Stimulated activated naive CD8-positive, alpha-beta T cell treated with anti-CD3 and anti-CD28 coated beads, Interleukin-15, Interleukin-2, amounts not matched to agents 100 U/mL and 50 U/mL, for 24 hours (primary cell): ENCODE data around the gene PKP3.
"Not testable (repeated sequence)": the region's sequence is repeated elsewhere in the genome, so short reads cannot be mapped to it uniquely, and the experiment has no call there.

Experiments
- ATAC-seq: fragments of 150-1000 bp; cut with Tn5 transposase; one replicate; pipeline ENCODE4 v1.10.0; 2021
- DNase-seq: peaks from one replicate; pipeline ENCODE4 v3.0.0; 2021

The PKP3 gene

GRCh38 chr11:379205-380094 is 14.6 kb upstream of the PKP3 start:
- ATAC-seq: no peak
- DNase-seq: no peak

GRCh38 chr11:380095-380480 is 13.9 kb upstream of the PKP3 start:
- ATAC-seq (no peak), DNase-seq (no peak)

- DNase-seq: no peak
- no peak for ATAC-seq
Measured at GRCh38 chr11:380491-380890, 13.5 kb upstream of the PKP3 start.

- ATAC-seq: no peak
- DNase-seq: no peak
Measured at GRCh38 chr11:380996-381395, 13.0 kb upstream of the PKP3 start.

GRCh38 chr11:381501-382072 is 12.4 kb upstream of the PKP3 start:
- ATAC-seq (no peak), DNase-seq (no peak)

GRCh38 chr11:382081-382629 is 11.9 kb upstream of the PKP3 start:
- DNase-seq (no peak), ATAC-seq (peak; percentile 17)

DNA sequence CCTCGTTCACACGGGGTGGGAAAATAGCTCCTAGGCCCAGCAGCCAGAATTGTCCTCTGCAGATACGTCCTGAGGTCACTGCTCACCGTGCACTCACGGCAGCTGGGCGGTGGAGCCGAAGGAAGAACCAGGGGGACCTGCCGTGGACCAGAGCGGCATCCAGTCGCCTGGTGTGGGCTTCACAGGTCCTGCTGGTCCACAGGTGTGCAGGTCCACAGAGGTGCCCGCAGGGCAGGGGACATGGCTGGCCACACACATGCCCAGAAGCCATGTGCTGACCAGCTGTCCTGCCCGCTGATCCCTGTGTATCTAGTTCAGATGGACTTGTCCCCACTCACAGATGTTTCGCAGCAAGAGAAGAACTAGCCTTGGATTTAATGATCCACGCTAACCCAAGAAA is 10.6 kb upstream of the PKP3 start:
- ATAC-seq: no peak
- no peak for DNase-seq

- ATAC-seq (no peak), DNase-seq (no peak)
Measured at GRCh38 chr11:384511-384910, 9.5 kb upstream of the PKP3 start.

GRCh38 chr11:385594-386351 is 8.2 kb upstream of the PKP3 start:
- no peak for ATAC-seq
- no peak for DNase-seq

- ATAC-seq (no peak), DNase-seq (no peak)
Measured at GRCh38 chr11:386483-386882, 7.5 kb upstream of the PKP3 start.

DNA sequence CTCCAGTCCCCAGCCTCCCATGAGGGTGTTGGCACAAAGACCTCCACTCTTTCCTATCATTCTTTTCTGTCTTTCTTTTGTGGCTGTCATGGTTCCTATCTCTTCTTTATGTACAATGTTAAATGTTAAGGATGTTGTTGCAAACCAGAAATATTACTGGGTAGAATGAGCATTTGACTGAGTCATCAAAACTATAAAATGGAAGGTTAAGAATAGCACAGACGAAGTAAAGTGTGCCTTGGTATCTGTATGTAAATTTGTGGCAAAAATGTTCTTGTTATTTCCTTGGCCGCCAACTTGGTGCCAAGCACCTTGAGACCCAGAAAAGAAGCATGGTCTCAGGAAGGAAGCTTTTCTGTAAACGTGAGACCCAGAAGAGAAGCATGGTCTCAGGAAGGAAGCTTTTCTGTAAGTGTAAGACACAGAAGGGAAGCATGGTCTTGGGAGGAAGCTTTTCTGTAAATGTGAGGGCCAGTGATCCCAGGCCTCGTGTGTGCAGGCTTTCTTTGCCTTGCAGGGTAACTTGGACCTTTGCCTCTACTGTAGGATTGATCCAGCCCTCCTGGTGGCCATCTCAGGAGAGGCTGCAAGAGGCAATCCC is 6.7 kb upstream of the PKP3 start:
- DNase-seq (no peak), ATAC-seq (no peak)

DNA sequence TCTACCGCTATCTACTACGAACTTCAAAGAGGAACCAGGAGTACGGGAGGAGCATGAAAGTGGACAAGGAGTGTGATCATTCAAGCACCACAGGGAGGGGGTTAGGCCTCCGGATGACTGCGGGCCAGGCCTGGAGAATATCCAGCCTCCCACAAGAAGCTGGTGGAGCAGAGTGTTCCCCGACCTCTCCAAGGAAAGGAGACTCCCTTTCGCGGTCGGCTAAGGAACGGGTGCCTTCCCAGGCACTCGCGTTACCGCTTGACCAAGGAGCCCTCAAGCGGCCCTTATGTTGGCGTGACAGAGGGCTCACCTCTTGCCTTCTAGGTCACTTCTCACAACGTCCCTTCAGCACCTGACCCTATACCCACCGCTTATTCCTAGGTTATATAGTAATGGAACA is 4.6 kb upstream of the PKP3 start:
- ATAC-seq, DNase-seq: not testable (repeated sequence)

DNA sequence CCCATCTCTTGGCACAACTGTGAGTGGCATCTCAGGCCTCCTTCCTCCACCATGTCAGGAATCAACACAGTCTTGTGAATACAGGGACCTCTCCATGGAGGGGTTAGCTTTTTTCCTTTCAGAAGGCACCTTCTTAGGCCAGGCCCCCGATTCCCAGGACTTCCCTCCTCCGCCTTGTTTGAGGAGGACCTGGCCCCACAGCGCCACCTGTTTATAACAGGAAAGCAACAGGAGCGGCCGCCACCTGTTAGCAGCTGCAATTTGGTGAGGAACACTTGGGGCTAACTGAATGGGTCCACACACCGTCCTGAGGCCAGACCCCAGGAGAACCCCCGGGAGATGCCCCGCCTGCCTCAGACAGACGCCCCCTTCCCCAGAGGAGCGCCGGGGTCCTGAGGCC is 3.8 kb upstream of the PKP3 start:
- no peak for ATAC-seq
- DNase-seq: no peak

DNA sequence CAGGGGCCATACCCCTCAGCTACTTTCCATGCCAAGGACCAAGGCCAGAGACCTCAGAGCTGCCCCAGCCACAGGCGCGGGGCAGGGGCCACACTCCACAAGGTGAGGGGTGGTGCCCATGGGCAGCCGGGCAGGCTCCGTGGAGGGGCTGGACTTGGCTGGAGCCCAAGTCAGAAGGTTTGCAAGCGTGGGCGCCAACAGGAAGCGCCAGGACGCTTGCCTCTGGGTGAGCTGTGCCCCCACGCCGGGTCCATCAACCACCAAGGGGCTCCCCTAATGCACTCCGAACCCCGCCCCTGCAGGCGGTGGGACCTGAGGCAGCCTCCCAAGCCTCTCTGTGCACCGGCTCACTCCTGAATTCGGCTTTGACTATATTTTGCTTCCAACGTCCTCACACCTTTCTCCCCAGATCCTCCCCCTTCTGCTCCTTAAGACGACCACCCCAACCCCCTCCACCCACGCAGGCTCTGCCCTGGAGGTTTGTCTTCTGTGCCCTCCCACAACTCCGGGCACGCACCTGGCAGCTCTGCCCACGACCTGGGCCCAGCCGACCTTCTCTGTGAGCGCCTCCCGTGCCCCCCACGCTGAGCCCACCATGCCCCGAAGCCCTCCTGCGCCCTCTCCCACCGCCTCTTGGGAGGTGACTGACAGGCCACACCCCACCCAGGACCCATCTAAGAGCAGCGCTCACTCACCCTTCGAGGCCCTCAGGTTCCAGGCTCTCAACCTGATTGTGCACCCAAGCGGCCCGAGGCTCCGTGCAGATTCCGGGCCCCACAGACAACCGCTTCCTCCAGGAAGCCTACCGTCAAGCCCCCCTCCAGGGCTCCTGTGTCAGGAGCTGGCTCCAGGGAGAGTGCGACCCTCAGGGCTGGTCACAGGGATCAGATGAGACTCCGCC is 2.6 kb upstream of the PKP3 start:
- ATAC-seq (no peak), DNase-seq (no peak)

DNA sequence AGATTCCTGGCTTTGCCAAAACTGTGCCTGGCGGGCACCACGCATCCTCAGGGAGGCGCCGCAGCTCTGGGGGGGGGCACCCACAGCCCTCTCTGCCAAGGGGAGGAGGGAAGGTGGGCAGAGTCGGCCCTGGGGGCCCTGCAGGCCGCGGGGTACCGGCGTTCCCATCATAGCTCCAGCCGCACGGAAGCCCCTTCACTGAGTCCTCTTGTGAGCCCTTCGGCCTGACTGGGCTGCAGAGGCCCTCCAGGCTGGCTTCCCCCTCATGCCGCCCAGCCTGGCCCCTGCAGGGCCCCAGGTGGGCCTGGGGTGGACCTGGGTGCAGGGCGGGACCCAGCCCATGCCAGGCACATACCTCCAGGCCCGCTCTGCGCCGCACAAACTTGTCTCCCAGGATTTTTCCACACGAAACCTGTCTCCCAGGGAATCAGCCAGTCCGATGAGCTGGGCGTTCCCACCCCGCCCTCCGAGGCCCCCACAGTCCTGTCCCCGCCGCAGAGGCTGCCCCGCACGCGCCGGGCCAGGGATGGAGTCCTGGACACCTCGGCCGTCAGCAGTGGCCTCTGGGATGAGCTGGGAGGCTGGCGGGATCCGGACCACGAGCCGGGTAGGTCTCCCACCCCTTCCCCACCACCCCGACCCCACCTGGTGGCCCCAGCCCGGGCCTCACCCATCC is 1.8 kb upstream of the PKP3 start:
- ATAC-seq (no peak), DNase-seq (no peak)

- no peak for DNase-seq
- ATAC-seq: peak; percentile 54
Measured at GRCh38 chr11:393219-394033, 583 bp upstream of the PKP3 start.

- ATAC-seq (no peak), DNase-seq (no peak)
Measured at GRCh38 chr11:394858-395655, 1.0 kb downstream of the PKP3 start.

- no peak for ATAC-seq
- no peak for DNase-seq
Measured at GRCh38 chr11:395866-396265, 1.9 kb downstream of the PKP3 start.

DNA sequence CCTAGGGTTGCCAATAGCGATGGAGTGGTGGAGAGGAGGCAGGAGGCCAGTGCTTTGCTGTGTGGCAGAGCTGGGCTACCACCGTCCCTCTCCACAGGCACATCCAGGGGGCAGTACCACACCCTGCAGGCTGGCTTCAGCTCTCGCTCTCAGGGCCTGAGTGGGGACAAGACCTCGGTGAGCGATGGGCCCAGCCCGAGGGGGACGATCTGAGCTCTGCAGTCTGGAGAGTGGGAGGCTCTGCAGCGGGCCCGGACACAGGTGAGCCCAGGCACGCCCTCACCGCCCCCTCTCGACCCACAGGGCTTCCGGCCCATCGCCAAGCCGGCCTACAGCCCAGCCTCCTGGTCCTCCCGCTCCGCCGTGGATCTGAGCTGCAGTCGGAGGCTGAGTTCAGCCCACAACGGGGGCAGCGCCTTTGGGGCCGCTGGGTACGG is 2.5 kb downstream of the PKP3 start:
- DNase-seq: no peak
- peak; percentile 30 for ATAC-seq
